Astrocyte (in vitro differentiated cells and primary cell): Measurements from ENCODE around the gene TMEM273.

Experiments used
- EZH2 ChIP-seq: IDR thresholded peaks from 2 replicates; pipeline ENCODE4 v1.6.1; 2012; ENCODE audit warnings: mild to moderate bottlenecking, low read length, inconsistent platforms; ENCODE audit not compliant: insufficient read depth
- TF ChIP-seq, protein P1 (sequence below): IDR thresholded peaks from 2 replicates; pipeline ENCODE4 v1.5.1; 2011; ENCODE audit warnings: low read depth, mild to moderate bottlenecking, inconsistent platforms, low read length, moderate library complexity; ENCODE audit not compliant: insufficient read depth

DNA sequence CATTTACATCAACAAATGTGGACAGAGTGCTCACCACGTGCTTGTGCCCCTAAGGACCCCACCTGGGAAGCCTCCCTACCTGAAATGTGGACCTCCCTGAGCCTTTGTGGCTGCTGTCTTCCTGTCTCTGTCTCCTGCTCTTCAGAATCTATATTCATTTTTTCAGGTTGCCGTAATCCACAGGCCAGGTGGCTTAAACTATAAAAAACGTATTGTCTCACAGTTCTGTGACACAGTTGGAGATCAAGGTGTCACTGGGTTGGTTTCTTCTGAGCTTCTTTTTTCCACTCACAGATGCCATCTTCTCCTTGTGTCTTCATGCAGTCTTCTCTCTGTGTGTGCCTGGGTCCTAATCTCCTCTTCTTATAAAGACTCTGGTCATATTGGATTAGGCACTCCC, 67.3 kb downstream of the TMEM273 start:
- TF ChIP-seq, protein P1, sequence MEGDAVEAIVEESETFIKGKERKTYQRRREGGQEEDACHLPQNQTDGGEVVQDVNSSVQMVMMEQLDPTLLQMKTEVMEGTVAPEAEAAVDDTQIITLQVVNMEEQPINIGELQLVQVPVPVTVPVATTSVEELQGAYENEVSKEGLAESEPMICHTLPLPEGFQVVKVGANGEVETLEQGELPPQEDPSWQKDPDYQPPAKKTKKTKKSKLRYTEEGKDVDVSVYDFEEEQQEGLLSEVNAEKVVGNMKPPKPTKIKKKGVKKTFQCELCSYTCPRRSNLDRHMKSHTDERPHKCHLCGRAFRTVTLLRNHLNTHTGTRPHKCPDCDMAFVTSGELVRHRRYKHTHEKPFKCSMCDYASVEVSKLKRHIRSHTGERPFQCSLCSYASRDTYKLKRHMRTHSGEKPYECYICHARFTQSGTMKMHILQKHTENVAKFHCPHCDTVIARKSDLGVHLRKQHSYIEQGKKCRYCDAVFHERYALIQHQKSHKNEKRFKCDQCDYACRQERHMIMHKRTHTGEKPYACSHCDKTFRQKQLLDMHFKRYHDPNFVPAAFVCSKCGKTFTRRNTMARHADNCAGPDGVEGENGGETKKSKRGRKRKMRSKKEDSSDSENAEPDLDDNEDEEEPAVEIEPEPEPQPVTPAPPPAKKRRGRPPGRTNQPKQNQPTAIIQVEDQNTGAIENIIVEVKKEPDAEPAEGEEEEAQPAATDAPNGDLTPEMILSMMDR, result no peak
- TF ChIP-seq EZH2, result no peak
